ENCODE measurements around the gene CYP4V2. TPM values are rescaled to one million over a fixed set of nuclear protein-coding genes. Genes with fewer than 3 reads are reported as not detected.
"Not testable (repeated sequence)": the region's sequence is repeated elsewhere in the genome, so short reads cannot be mapped to it uniquely, and the experiment has no call there.

The CYP4V2 gene
- total RNA-seq, 1 donor from 2014 or later, result 9.0 TPM

DNA sequence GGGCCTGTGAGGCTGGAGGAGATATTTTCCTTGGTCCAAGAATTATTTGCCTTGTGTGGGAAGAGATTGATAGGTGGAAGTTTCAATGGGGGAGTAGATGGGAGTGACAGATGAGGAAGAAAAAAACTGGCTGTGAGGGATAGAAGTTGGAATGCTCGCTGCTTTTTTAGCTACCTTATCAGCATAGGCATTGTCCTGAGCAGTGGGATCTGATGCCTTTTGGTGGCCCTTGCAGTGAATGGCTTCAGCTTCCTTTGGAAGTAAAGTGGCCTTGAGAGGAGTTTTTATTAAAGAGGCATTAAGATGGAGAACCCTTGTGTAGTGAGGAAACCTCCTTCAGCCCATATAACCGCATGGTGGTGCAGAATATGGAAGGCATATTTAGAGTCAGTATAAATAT is 52.0 kb downstream of the CYP4V2 start:
- Mint-ChIP-seq H3K4me1 (ENCODE audit: unreplicated experiment) (no peaks in the 10 kb centered on the region), H3K4me3 (no peak overlapping the region), H3K9me3 (peaks cover 11% of the 10 kb centered on the region), H3K27me3 (peaks cover 14% of the 10 kb centered on the region), H3K27ac (no peak overlapping the region), H3K36me3 (no peaks in the 10 kb centered on the region)
- TF ChIP-seq, protein P1, sequence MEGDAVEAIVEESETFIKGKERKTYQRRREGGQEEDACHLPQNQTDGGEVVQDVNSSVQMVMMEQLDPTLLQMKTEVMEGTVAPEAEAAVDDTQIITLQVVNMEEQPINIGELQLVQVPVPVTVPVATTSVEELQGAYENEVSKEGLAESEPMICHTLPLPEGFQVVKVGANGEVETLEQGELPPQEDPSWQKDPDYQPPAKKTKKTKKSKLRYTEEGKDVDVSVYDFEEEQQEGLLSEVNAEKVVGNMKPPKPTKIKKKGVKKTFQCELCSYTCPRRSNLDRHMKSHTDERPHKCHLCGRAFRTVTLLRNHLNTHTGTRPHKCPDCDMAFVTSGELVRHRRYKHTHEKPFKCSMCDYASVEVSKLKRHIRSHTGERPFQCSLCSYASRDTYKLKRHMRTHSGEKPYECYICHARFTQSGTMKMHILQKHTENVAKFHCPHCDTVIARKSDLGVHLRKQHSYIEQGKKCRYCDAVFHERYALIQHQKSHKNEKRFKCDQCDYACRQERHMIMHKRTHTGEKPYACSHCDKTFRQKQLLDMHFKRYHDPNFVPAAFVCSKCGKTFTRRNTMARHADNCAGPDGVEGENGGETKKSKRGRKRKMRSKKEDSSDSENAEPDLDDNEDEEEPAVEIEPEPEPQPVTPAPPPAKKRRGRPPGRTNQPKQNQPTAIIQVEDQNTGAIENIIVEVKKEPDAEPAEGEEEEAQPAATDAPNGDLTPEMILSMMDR (conservative IDR thresholded peaks at IDR 0.05), result no peak
- DNase-seq (ENCODE audit: extremely low spot score, unreplicated experiment), result no peak

DNA sequence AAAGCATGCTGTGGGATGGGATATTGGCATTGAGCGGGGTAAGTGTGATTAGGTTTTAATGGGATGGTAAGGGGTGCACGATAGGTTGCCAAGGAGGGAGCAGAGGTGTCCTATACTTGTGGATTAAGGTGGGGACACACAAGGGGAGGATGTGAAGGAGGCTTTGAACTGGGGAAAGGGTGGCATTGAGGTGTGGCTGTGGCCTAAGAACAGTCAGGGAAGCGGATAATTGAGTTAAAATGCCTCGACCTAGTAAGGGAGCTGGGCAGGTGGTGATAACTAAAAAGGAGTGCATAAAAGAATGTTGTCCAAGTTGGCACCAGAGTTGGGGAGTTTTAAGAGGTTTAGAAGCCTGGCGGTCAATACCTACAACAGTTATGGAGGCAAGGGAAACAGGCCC is 53.5 kb downstream of the CYP4V2 start:
- H3K27me3 Mint-ChIP-seq, result peaks cover 14% of the 10 kb centered on the region
- H3K36me3 Mint-ChIP-seq, result no peaks in the 10 kb centered on the region
- no peak overlapping the region for H3K27ac Mint-ChIP-seq
- H3K9me3 Mint-ChIP-seq, result peaks cover 11% of the 10 kb centered on the region
- no peak for DNase-seq (ENCODE audit: extremely low spot score, unreplicated experiment)
- H3K4me3 Mint-ChIP-seq, result no peak overlapping the region
- TF ChIP-seq, protein P1 (conservative IDR thresholded peaks at IDR 0.05), result no peak
- no peaks in the 10 kb centered on the region for H3K4me1 Mint-ChIP-seq (ENCODE audit: unreplicated experiment)

DNA sequence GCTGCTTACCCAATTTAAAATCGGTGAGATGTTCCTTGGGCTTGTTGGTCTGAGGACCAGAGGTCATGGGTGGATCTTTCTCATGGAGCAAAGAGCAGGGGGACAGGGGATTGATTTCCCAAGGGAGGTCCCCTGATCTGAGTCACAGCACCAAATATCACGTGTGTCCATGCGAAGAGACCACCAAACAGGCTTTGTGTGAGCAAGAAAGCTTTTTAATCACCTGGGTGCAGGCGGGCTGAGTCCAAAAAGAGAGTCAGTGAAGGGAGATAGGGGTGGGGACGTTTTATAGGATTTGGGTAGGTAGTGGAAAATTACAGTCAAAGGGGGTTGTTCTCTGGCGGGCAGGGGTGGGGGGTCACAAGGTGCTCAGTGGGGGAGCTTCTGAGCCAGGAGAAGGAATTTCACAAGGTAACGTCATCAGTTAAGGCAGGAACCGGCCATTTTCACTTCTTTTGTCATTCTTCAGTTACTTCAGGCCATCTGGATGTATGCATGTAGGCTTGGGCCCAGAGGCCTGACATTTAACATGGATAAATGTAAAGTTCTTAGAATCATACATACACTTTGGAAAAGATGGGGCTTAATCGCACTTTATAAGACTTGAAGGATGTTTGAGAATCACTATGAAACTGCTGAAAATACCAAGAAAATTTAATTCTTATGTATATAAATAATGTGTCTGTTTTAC is 55.8 kb downstream of the CYP4V2 start:
- H3K36me3 Mint-ChIP-seq; H3K27ac Mint-ChIP-seq; H3K4me3 Mint-ChIP-seq; H3K4me1 Mint-ChIP-seq (ENCODE audit: unreplicated experiment); DNase-seq (ENCODE audit: extremely low spot score, unreplicated experiment): not testable (repeated sequence)
- peaks cover 11% of the 10 kb centered on the region for H3K9me3 Mint-ChIP-seq
- peaks cover 20% of the 10 kb centered on the region for H3K27me3 Mint-ChIP-seq

DNA sequence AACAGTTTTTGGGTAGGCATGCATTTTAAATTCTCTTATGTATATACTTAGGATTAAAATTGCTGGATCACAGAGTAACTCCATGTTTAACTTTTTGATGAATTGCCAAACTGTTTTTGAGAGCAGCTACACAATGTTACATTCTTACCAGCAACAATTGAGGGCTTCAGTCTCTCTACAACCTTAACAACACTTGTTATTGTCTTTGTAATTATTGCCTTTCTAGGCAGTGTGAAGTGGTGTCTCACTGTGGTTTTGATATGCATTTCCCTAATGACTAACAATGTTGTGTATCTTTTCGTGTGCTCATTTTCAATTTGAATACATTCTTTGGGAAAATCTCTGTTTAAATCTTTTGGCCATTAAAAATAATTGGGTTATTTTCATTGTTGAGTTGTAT is 57.3 kb downstream of the CYP4V2 start:
- Mint-ChIP-seq H3K9me3 (peaks cover 11% of the 10 kb centered on the region), H3K27ac (no peak overlapping the region), H3K4me1 (ENCODE audit: unreplicated experiment) (no peaks in the 10 kb centered on the region), H3K4me3 (no peak overlapping the region), H3K27me3 (peaks cover 20% of the 10 kb centered on the region), H3K36me3 (no peaks in the 10 kb centered on the region)
- no peak for DNase-seq (ENCODE audit: extremely low spot score, unreplicated experiment)
- TF ChIP-seq, protein P1 (conservative IDR thresholded peaks at IDR 0.05), result no peak

DNA sequence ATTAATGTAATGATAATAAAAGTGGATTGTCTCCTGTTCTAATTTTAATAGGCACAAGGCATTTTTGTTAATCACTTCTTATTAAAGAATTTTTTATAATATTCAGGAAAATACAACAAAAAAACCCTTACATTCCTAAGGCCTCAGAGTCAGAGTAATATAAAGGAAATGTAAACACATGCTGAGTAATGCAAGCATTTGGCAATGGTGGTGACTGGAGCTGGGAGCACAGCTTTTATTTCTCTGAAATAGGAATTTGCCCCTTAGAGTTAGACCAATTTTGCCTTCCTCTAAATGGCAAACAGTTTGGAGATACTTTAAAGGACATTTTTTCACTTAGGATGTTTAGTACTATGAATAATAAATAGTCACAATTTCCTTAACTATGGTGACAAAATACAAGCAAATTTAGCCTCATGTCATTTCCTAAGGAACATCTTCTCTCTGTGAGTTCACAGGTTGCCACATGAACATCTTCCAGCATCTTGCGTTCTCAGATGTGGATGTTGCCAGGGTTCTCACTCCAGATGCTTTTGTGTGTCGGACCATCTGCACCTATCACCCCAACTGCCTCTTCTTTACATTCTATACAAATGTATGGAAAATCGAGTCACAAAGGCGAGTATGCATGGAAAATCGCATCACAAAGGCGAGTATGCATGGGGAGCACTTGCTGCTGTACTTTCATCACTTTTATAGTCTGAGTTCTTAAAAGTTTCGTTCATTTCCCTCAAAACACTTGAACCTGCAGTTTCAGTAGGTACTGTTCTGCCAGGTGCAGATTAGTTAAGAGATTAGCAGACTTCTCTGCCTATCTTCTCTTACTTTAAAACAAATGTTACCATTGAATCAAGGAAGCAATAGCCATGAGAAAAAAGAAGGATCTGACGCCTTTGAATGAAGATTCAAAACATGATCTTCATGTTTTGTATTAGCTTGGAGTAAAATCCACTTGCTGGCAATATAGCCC is 58.7 kb downstream of the CYP4V2 start:
- Mint-ChIP-seq H3K36me3 (no peaks in the 10 kb centered on the region), H3K4me1 (ENCODE audit: unreplicated experiment) (no peaks in the 10 kb centered on the region), H3K27ac (no peak overlapping the region), H3K4me3 (no peak overlapping the region), H3K9me3 (peaks cover 11% of the 10 kb centered on the region), H3K27me3 (peaks cover 25% of the 10 kb centered on the region)
- TF ChIP-seq, protein P1 (conservative IDR thresholded peaks at IDR 0.05), result no peak
- DNase-seq (ENCODE audit: extremely low spot score, unreplicated experiment), result no peak

DNA sequence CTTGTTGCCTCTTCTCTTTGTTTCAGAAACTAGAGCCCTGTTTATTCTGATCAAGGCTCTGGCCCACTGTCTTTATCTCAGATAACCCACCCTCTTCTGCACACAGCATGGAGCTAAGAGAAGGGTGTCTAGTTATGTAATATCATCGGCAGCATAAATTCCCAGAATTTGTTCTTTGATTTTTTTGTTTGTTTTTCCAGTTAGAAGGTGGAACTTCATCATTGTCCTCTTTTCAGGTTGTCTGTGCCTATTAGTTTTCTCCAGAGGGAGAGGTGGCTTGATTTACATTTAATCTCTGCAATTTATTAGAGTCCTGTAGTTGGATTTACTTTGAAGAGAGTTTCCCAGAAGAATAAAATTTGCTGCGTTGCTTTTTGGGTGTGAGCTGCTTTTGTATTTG is 59.4 kb downstream of the CYP4V2 start:
- DNase-seq (ENCODE audit: extremely low spot score, unreplicated experiment), result no peak
- Mint-ChIP-seq H3K9me3 (peaks cover 10% of the 10 kb centered on the region), H3K27ac (no peak overlapping the region), H3K4me1 (ENCODE audit: unreplicated experiment) (no peaks in the 10 kb centered on the region), H3K36me3 (no peaks in the 10 kb centered on the region), H3K4me3 (no peak overlapping the region), H3K27me3 (peaks cover 25% of the 10 kb centered on the region)
- TF ChIP-seq, protein P1 (conservative IDR thresholded peaks at IDR 0.05), result no peak

Data from type B pancreatic cell (in vitro differentiated cells).